Measurements from ENCODE around the gene IL26.

Gene IL26

GRCh38 chr12:68234140-68234539 lies 8.5 kb upstream of the IL26 start:
- H3K9me3 Mint-ChIP-seq, result peaks cover 2% of the 10 kb centered on the region

DNA sequence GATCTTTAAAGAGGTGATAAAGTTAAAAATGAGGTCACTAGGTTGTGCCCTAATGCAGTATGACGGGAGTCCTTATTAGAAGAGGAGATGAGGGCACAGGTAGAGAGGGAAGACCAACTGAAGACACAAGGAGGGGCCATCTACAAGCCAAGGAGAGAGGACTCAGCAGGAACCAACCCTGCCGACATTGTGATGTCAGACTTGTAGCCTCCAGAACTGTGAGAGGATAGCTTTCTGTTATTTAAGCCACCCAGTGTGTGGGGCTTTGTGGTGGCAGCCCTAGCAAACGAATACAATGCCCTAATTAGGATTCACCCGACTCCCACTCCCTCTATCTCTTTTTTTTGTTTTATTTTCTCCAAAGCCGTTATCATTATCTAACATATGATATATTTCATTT lies 7.9 kb upstream of the IL26 start:
- Mint-ChIP-seq H3K27me3 (ENCODE audit: low read depth) (no peaks in the 10 kb centered on the region), H3K27ac (no peak overlapping the region), H3K9me3 (peaks cover 2% of the 10 kb centered on the region), H3K4me3 (no peak overlapping the region), H3K4me1 (peaks cover 16% of the 10 kb centered on the region), H3K36me3 (ENCODE audit: low read depth) (no peaks in the 10 kb centered on the region)
- TF ChIP-seq, protein P1, sequence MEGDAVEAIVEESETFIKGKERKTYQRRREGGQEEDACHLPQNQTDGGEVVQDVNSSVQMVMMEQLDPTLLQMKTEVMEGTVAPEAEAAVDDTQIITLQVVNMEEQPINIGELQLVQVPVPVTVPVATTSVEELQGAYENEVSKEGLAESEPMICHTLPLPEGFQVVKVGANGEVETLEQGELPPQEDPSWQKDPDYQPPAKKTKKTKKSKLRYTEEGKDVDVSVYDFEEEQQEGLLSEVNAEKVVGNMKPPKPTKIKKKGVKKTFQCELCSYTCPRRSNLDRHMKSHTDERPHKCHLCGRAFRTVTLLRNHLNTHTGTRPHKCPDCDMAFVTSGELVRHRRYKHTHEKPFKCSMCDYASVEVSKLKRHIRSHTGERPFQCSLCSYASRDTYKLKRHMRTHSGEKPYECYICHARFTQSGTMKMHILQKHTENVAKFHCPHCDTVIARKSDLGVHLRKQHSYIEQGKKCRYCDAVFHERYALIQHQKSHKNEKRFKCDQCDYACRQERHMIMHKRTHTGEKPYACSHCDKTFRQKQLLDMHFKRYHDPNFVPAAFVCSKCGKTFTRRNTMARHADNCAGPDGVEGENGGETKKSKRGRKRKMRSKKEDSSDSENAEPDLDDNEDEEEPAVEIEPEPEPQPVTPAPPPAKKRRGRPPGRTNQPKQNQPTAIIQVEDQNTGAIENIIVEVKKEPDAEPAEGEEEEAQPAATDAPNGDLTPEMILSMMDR (IDR thresholded peaks at IDR 0.05; ENCODE audit: unreplicated experiment in 3 of 3), result no peak

More at GRCh38 chr12:68234140-68234539, 8.5 kb upstream of the IL26 start:
- TF ChIP-seq, protein P1 (IDR thresholded peaks at IDR 0.05; ENCODE audit: unreplicated experiment in 3 of 3), result no peak
- H3K27ac Mint-ChIP-seq, result no peak overlapping the region
- H3K4me3 Mint-ChIP-seq, result no peak overlapping the region
- H3K27me3 Mint-ChIP-seq (ENCODE audit: low read depth), result no peaks in the 10 kb centered on the region
- H3K36me3 Mint-ChIP-seq (ENCODE audit: low read depth), result no peaks in the 10 kb centered on the region
- H3K4me1 Mint-ChIP-seq, result peaks cover 16% of the 10 kb centered on the region

DNA sequence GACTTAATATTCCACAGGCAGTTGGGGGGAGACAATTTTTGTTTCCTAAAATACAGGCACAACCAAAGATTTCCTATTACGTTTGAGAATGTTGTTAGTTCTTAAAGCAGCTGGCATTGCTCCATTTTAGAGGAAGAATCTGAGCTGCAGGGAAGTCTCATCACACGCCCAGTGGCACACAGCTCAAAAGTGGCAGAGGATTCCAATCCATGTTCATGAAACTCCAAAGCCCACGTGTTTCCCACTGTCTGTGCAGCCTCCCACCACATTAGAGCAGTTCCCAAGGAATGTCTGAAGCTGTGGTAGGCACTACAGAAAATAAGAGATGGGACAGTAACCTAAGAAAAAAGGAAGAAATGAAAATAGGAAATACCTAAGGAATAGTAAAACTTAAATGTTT lies 6.1 kb upstream of the IL26 start:
- Mint-ChIP-seq H3K36me3 (ENCODE audit: low read depth) (no peaks in the 10 kb centered on the region), H3K9me3 (no peaks in the 10 kb centered on the region), H3K27me3 (ENCODE audit: low read depth) (no peaks in the 10 kb centered on the region), H3K4me3 (no peak overlapping the region), H3K4me1 (peaks cover 2% of the 10 kb centered on the region), H3K27ac (no peak overlapping the region)
- TF ChIP-seq, protein P1 (IDR thresholded peaks at IDR 0.05; ENCODE audit: unreplicated experiment in 3 of 3), result no peak

- Mint-ChIP-seq H3K9me3 (no peaks in the 10 kb centered on the region), H3K36me3 (ENCODE audit: low read depth) (no peaks in the 10 kb centered on the region), H3K27me3 (ENCODE audit: low read depth) (no peaks in the 10 kb centered on the region), H3K27ac (no peak overlapping the region), H3K4me3 (no peak overlapping the region), H3K4me1 (no peaks in the 10 kb centered on the region)
- TF ChIP-seq, protein P1 (IDR thresholded peaks at IDR 0.05; ENCODE audit: unreplicated experiment in 3 of 3), result no peak
These were observed 5.6 kb upstream of the IL26 start for GRCh38 chr12:68231229-68231628.

- Mint-ChIP-seq H3K27me3 (ENCODE audit: low read depth) (no peaks in the 10 kb centered on the region), H3K36me3 (ENCODE audit: low read depth) (no peaks in the 10 kb centered on the region), H3K27ac (no peak overlapping the region), H3K4me3 (no peak overlapping the region), H3K9me3 (no peaks in the 10 kb centered on the region), H3K4me1 (peaks cover 2% of the 10 kb centered on the region)
- TF ChIP-seq, protein P1 (IDR thresholded peaks at IDR 0.05; ENCODE audit: unreplicated experiment in 3 of 3), result no peak
These were observed 4.3 kb upstream of the IL26 start for GRCh38 chr12:68229956-68230355.

- peaks cover 23% of the 10 kb centered on the region for H3K4me1 Mint-ChIP-seq
- TF ChIP-seq, protein P1 (IDR thresholded peaks at IDR 0.05; ENCODE audit: unreplicated experiment in 3 of 3), result no peak
- H3K27ac Mint-ChIP-seq, result no peak overlapping the region
- no peaks in the 10 kb centered on the region for H3K9me3 Mint-ChIP-seq
- H3K4me3 Mint-ChIP-seq, result no peak overlapping the region
- H3K36me3 Mint-ChIP-seq (ENCODE audit: low read depth), result no peaks in the 10 kb centered on the region
- no peaks in the 10 kb centered on the region for H3K27me3 Mint-ChIP-seq (ENCODE audit: low read depth)
These were observed 1.7 kb upstream of the IL26 start for GRCh38 chr12:68227356-68227755.

Data from nephron (organoid).